GM12872 (cell line): ENCODE results near the gene USP11.

ENCODE experiments used
- CTCF ChIP-seq: IDR thresholded peaks from 3 replicates; pipeline ENCODE4 v1.5.1; 2011; ENCODE audit warnings: low read depth, mild to moderate bottlenecking, low read length, moderate library complexity; ENCODE audit not compliant: insufficient read depth

USP11 gene

GRCh38 chrX:47285836-47286320 is 53.1 kb downstream of the USP11 start:
- no peak for TF ChIP-seq CTCF

- TF ChIP-seq CTCF: no peak
These were observed 60.3 kb downstream of the USP11 start for GRCh38 chrX:47293106-47293505.

GRCh38 chrX:47296766-47297365 is 64.1 kb downstream of the USP11 start:
- TF ChIP-seq CTCF: no peak

GRCh38 chrX:47297874-47298273 is 65.1 kb downstream of the USP11 start:
- no peak for TF ChIP-seq CTCF
